SU-DHL-6 (cell line): Measurements from ENCODE around the gene C3orf22.

ENCODE experiments used
- EZH2phosphoT487 ChIP-seq: fragments of 200-600 bp; sonication (generic), shearing (Covaris generic); conservative IDR thresholded peaks from 2 replicates; pipeline ENCODE4 v1.6.1; 2018; ENCODE audit warnings: mild to moderate bottlenecking, antibody characterized with exemption, low read length, moderate library complexity, mixed read lengths
- TF ChIP-seq, protein P1 (sequence below): fragments of 200-600 bp; sonication (generic); IDR thresholded peaks from one replicate; pipeline ENCODE4 v1.5.1; 2017; ENCODE audit warnings: antibody characterized with exemption, mild to moderate bottlenecking, low read length, moderate library complexity; ENCODE audit not compliant: insufficient read depth, poor library complexity, severe bottlenecking

DNA sequence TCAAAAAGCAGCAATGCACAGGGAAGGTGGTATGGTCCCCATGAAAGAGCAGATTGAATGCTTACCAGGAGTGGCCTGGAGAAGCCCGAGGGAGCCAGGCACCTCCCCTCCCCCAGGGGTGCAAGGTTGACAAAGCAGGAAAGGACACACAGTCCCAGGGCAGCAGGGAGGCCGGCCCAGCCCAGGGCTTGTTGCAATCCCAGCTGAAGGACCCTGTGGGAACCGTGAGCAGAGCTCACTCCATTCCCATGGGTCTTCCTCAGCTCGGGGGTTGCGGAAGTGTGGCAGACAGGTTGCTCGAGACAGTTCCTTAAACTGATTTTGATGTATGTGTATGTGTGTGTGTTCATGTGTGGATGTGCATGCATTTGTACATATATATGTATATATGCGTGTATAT lies 57.0 kb downstream of the C3orf22 start:
- TF ChIP-seq, protein P1, sequence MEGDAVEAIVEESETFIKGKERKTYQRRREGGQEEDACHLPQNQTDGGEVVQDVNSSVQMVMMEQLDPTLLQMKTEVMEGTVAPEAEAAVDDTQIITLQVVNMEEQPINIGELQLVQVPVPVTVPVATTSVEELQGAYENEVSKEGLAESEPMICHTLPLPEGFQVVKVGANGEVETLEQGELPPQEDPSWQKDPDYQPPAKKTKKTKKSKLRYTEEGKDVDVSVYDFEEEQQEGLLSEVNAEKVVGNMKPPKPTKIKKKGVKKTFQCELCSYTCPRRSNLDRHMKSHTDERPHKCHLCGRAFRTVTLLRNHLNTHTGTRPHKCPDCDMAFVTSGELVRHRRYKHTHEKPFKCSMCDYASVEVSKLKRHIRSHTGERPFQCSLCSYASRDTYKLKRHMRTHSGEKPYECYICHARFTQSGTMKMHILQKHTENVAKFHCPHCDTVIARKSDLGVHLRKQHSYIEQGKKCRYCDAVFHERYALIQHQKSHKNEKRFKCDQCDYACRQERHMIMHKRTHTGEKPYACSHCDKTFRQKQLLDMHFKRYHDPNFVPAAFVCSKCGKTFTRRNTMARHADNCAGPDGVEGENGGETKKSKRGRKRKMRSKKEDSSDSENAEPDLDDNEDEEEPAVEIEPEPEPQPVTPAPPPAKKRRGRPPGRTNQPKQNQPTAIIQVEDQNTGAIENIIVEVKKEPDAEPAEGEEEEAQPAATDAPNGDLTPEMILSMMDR, result no peak
- TF ChIP-seq EZH2phosphoT487, result no peak
